Testis (tissue), 3 donors: ENCODE results near the gene TRPM4. TPM values are rescaled to one million over a fixed set of nuclear protein-coding genes. Genes with fewer than 3 reads are reported as not detected.
"Not testable (repeated sequence)": the region's sequence is repeated elsewhere in the genome, so short reads cannot be mapped to it uniquely, and the experiment has no call there.

ENCODE experiments used
- DNase-seq: peaks from one replicate; pipeline ENCODE4 v3.0.0-alpha.2; 2019
- H3K27ac ChIP-seq, 2 donors: fragments of 200-600 bp; sonication (generic); one replicate each; pipeline ENCODE4 v1.5.1; 2019
- H3K27me3 ChIP-seq: fragments of 200-600 bp; sonication (generic); one replicate; pipeline ENCODE4 v1.5.1; 2019
- H3K36me3 ChIP-seq: fragments of 200-600 bp; sonication (generic); one replicate; pipeline ENCODE4 v1.5.1; 2017; ENCODE audit warnings: low read depth; ENCODE audit errors: missing control alignments
- H3K4me1 ChIP-seq: fragments of 200-600 bp; sonication (generic); one replicate; pipeline ENCODE4 v1.5.1; 2019
- H3K4me3 ChIP-seq, 2 donors: fragments of 200-600 bp; sonication (generic); one replicate each; pipeline ENCODE4 v1.5.1; 2017 to 2019
- H3K9me3 ChIP-seq: fragments of 200-600 bp; sonication (generic); one replicate; pipeline ENCODE4 v1.5.1; 2017
- CTCF ChIP-seq, 3 experiments: fragments of 450-650 bp in 2 of 3; fragments of 200-600 bp in 1 of 3; sonication (generic) in 1 of 3; IDR thresholded peaks; one replicate each; pipeline ENCODE4 v1.5.1; 2016 to 2019; ENCODE audit warnings: antibody characterized with exemption in 3 of 3, mild to moderate bottlenecking in 2 of 3, moderate library complexity in 1 of 3
- POLR2A ChIP-seq: fragments of 450-650 bp; IDR thresholded peaks from one replicate; pipeline ENCODE4 v1.6.1; 2017; ENCODE audit warnings: antibody characterized with exemption, mild to moderate bottlenecking, moderate library complexity
- WGBS, 2 donors: methylation state at CpG; one replicate each; pipeline ENCODE4 v1.1.5; 2018; 5-methylcytosine and 5-hydroxymethylcytosine counted together
- intact Hi-C: fragments of 100-400 bp; cut with DNase I; formaldehyde crosslinking; loops from one replicate; pipeline ENCODE4 v1.15.1; 2023; ENCODE audit warnings: low total_unique reads
- polyA plus RNA-seq: library from polyadenylated mRNA; stranded (reverse); fragments of 350-450 nt; fragmentation: Illumina TruSeq; extraction: RNeasy Lipid Tissue Mini Kit (QIAGEN cat#74804); gene quantifications from one replicate; pipeline ENCODE4 v1.2.3, GENCODE V29; 2014; ENCODE audit warnings: low read depth, low replicate concordance; ENCODE audit not compliant: insufficient read depth
- total RNA-seq, 2 donors: library from RNA; depleted of rRNA; stranded (reverse); fragments of >200 nt; gene quantifications; one replicate each; pipeline ENCODE4 v1.2.3, GENCODE V29; 2016

The TRPM4 gene
- total and polyA plus RNA-seq, 3 donors from 2014 or later, result 16.0 to 45.7 (median 30.5) TPM

- Histone ChIP-seq H3K27ac (no peak overlapping the region), H3K4me1 (peaks cover 22% of the 10 kb centered on the region), H3K36me3 (no peaks in the 10 kb centered on the region), H3K4me3 (no peak overlapping the region), H3K9me3 (no peaks in the 10 kb centered on the region), H3K27me3 (no peaks in the 10 kb centered on the region)
- WGBS, 2 donors, result 77 to 89% methylated on average over 2 of the region's 2 CpGs
- no peak for TF ChIP-seq CTCF (IDR thresholded peaks at IDR 0.05)
- no peak for TF ChIP-seq POLR2A
- intact Hi-C loops, result no loop called here
- no peak for DNase-seq
Observed at GRCh38 chr19:49120868-49121267, 36.7 kb upstream of the TRPM4 start.

- H3K4me3 ChIP-seq, H3K36me3 ChIP-seq, DNase-seq, intact Hi-C loops, H3K9me3 ChIP-seq, H3K27ac ChIP-seq, H3K27me3 ChIP-seq: not testable (repeated sequence)
- 81 to 82% methylated on average over 10 of the region's 10 CpGs for WGBS, 2 donors
- peaks cover 22% of the 10 kb centered on the region for H3K4me1 ChIP-seq
Observed at GRCh38 chr19:49121841-49122240, 35.8 kb upstream of the TRPM4 start.

DNA sequence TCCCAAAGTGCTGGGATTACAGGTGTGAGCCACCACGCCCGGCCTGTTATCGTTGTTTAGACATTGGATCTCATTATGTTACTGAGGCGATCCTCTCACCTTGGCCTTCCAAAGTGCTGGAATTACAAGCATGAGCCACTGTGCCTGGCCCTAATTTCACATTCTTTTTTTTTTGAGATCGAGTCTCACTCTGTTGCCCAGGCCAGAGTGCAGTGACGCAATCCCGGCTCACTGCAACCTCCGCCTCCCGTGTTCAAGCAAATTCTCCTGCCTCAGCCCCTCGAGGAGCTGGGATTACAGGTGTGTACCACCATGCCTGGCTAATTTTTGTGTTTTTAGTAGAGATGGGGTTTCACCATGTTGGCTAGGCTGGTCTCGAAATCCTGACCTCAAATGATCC is 34.3 kb upstream of the TRPM4 start:
- H3K36me3 ChIP-seq, DNase-seq, H3K27ac ChIP-seq, H3K4me3 ChIP-seq, H3K9me3 ChIP-seq, intact Hi-C loops, H3K27me3 ChIP-seq: not testable (repeated sequence)
- WGBS, 2 donors, result 90 to 93% methylated on average over 11 of the region's 11 CpGs
- peaks cover 18% of the 10 kb centered on the region for H3K4me1 ChIP-seq

- intact Hi-C loops, result no loop called here
- Histone ChIP-seq H3K9me3 (no peaks in the 10 kb centered on the region), H3K27ac (no peak overlapping the region), H3K27me3 (no peaks in the 10 kb centered on the region), H3K4me1 (peaks cover 10% of the 10 kb centered on the region), H3K4me3 (peak overlapping the region in 1 of 2 donors; percentile 8), H3K36me3 (no peaks in the 10 kb centered on the region)
- 25 to 35% methylated on average over 21 to 23 of the region's 23 CpGs for WGBS, 2 donors
- TF ChIP-seq POLR2A (no peak), CTCF (IDR thresholded peaks at IDR 0.05) (no peak)
- DNase-seq, result no peak
Observed at GRCh38 chr19:49125025-49125731, 32.4 kb upstream of the TRPM4 start.

DNA sequence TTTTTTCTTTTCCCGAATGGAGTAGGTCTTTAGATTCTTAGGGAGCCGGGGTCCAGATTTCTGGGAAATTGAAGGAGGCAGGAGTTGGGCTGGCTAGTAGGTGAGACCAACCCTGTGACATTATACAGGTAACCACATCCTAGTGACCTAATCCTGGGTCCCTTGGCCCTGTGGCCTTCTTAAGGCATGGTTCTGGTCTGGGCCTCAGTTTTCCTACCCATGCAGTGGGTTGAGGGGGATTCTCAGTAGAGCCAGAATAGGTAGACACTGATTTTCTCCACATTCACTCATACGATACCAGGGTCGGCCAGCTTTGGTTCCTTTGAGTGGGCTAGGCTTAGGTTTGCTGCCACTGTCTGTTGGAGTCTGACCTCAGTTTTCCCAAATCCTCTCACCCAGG is 31.0 kb upstream of the TRPM4 start:
- peaks cover 7% of the 10 kb centered on the region for H3K4me1 ChIP-seq
- H3K36me3 ChIP-seq, result no peaks in the 10 kb centered on the region
- WGBS, 2 donors, result 64 to 86% methylated on average over 4 of the region's 4 CpGs
- no peak overlapping the region for H3K27ac ChIP-seq
- no peaks in the 10 kb centered on the region for H3K9me3 ChIP-seq
- no peak for TF ChIP-seq POLR2A
- TF ChIP-seq CTCF (IDR thresholded peaks at IDR 0.05), result no peak
- DNase-seq, result no peak
- H3K27me3 ChIP-seq, result no peaks in the 10 kb centered on the region
- H3K4me3 ChIP-seq, result no peak overlapping the region
- intact Hi-C loops, result no loop called here

DNA sequence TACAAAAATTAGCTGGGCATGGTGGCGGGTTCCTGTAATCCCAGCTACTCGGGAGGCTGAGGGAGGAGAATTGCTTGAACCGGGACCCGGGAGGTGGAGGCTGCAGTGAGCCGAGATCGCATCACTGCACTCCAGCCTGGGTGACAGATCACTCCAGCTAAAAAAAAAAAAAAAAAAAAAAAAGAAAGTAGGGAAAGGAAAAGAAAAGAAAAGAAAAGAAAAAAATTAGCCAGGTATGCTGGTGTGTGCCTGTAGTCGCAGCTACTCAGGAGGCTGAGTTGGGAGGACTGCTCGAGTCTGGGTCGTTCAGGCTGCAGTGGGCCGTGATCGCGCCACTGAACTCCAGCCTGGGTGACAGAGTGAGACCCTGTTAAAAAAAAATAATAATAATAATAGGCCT is 30.4 kb upstream of the TRPM4 start:
- WGBS, 2 donors, result 65 to 80% methylated on average over 12 of the region's 12 CpGs
- H3K9me3 ChIP-seq, H3K27me3 ChIP-seq, H3K4me1 ChIP-seq, DNase-seq, H3K36me3 ChIP-seq, intact Hi-C loops: not testable (repeated sequence)
- peak overlapping the region in 1 of 2 donors; percentile 25 for H3K4me3 ChIP-seq
- H3K27ac ChIP-seq, result peak overlapping the region in 1 of 2 donors; percentile 36
